ENCODE results near the gene MLLT10.

GRCh38 chr10:21518149-21518640 is 15.8 kb upstream of the MLLT10 start:
- no peak for TF ChIP-seq CTCF (IDR thresholded peaks at IDR 0.05 in 2 of 3, conservative IDR thresholded peaks at IDR 0.05 in 1 of 3; ENCODE audit: control insufficient read depth in 2 of 3, extremely low read depth in 1 of 3, insufficient read depth in 1 of 3, low read depth in 3 of 3, low read length in 3 of 3)
- TF ChIP-seq MEF2A (IDR thresholded peaks at IDR 0.05; ENCODE audit: insufficient read depth, low read depth, low read length) = no peak
- no peak for TF ChIP-seq POLR2AphosphoS5 (IDR thresholded peaks at IDR 0.05; ENCODE audit: low read length)
- TF ChIP-seq ELK1 (IDR thresholded peaks at IDR 0.05; ENCODE audit: low read depth, low read length) = no peak
- no peak for TF ChIP-seq RAD21 (IDR thresholded peaks at IDR 0.05; ENCODE audit: insufficient read depth, low read depth, low read length)
- no peak for TF ChIP-seq USF2 (IDR thresholded peaks at IDR 0.05; ENCODE audit: borderline replicate concordance, low read depth, low read length)
- no peak for TF ChIP-seq ZBED1 (IDR thresholded peaks at IDR 0.05; ENCODE audit: borderline replicate concordance)

Measured in GM12878 (cell line).